ENCODE data around the gene AMZ2. TPM values are rescaled to one million over a fixed set of nuclear protein-coding genes. Genes with fewer than 3 reads are reported as not detected.
"Not testable (repeated sequence)": the region's sequence is repeated elsewhere in the genome, so short reads cannot be mapped to it uniquely, and the experiment has no call there.

AMZ2 gene
- total RNA-seq, 1 experiment from 2014 or later: 221 TPM

- in situ Hi-C loops (cut with HindIII; ENCODE audit: low pct_unique_long_range_greater_than_20kb, low sequenced_read_pairs); DNase-seq (ENCODE audit: low read depth, low spot score): not testable (repeated sequence)
Observed at GRCh38 chr17:68213428-68214411, 34.1 kb upstream of the AMZ2 start.

DNA sequence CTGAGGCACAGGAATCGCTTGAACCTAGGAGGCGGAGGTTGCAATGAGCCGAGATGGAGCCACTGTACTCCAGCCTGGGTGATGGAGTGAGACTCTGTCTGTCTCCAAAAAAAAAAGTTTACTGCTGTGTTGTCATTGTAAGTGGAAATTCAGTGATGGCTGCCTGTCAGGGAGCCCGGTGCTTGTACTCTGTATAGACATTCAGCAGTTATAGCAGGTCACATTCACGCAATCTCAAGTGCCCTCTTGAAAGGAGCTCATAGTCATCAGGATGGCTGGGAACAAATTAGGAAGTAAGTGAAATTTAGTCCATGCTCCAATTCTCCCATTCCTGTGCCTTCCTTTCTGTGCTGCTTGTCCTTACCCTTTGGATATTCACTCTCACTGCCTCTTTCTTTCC lies 32.4 kb upstream of the AMZ2 start:
- in situ Hi-C loops (cut with HindIII; ENCODE audit: low pct_unique_long_range_greater_than_20kb, low sequenced_read_pairs); DNase-seq (ENCODE audit: low read depth, low spot score): not testable (repeated sequence)

DNA sequence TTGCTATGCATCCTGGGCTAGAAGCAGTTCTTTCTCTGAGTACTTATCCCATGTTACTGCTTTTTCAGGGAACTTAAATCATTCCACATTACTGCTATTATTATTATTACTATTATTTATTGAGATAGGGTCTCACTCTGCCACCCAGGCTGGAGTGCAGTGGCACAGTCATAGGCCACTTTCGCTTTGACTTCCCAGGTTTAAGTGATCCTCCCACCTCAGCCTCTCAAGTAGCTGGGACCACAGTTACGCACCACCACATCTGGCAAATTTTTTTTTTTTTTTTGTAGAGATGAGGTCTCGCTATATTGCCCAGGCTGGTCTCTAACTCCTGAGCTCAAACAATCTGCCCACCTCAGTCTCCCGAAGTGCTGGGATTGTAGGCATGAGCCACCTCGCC lies 28.4 kb upstream of the AMZ2 start:
- in situ Hi-C loops (cut with HindIII; ENCODE audit: low pct_unique_long_range_greater_than_20kb, low sequenced_read_pairs); DNase-seq (ENCODE audit: low read depth, low spot score): not testable (repeated sequence)

- DNase-seq (ENCODE audit: low read depth, low spot score); in situ Hi-C loops (cut with HindIII; ENCODE audit: low pct_unique_long_range_greater_than_20kb, low sequenced_read_pairs): not testable (repeated sequence)
Observed at GRCh38 chr17:68220186-68220585, 27.7 kb upstream of the AMZ2 start.

DNA sequence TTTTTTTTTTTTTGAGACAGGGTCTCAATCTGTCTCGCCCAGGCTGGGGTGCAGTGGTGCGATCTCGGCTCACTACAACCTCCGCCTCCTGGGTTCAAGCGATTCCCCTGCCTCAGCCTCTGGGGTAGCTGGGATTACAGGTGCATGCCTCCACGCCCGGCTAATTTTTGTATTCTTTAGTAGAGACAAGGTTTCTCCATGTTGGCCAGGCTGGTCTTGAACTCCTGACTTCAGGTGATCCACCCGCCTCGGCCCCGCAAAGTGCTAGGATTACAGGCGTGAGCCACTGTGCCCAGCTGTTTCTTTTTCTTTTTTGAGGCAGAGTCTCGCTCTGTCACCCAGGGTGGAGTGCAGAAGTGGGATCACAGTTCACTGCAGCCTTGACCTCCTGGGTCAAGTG lies 27.1 kb upstream of the AMZ2 start:
- DNase-seq (ENCODE audit: low read depth, low spot score); in situ Hi-C loops (cut with HindIII; ENCODE audit: low pct_unique_long_range_greater_than_20kb, low sequenced_read_pairs): not testable (repeated sequence)

- in situ Hi-C loops (cut with HindIII; ENCODE audit: low pct_unique_long_range_greater_than_20kb, low sequenced_read_pairs): no loop called here
Observed at GRCh38 chr17:68221786-68222185, 26.1 kb upstream of the AMZ2 start.

GRCh38 chr17:68222606-68223005 lies 25.2 kb upstream of the AMZ2 start:
- in situ Hi-C loops (cut with HindIII; ENCODE audit: low pct_unique_long_range_greater_than_20kb, low sequenced_read_pairs): no loop called here

More at GRCh38 chr17:68221786-68222185, 26.1 kb upstream of the AMZ2 start:
- DNase-seq (ENCODE audit: low read depth, low spot score): no peak

GRCh38 chr17:68225055-68225454 lies 22.8 kb upstream of the AMZ2 start:
- in situ Hi-C loops (cut with HindIII; ENCODE audit: low pct_unique_long_range_greater_than_20kb, low sequenced_read_pairs); DNase-seq (ENCODE audit: low read depth, low spot score): not testable (repeated sequence)

More at GRCh38 chr17:68222606-68223005, 25.2 kb upstream of the AMZ2 start:
- no peak for DNase-seq (ENCODE audit: low read depth, low spot score)

DNA sequence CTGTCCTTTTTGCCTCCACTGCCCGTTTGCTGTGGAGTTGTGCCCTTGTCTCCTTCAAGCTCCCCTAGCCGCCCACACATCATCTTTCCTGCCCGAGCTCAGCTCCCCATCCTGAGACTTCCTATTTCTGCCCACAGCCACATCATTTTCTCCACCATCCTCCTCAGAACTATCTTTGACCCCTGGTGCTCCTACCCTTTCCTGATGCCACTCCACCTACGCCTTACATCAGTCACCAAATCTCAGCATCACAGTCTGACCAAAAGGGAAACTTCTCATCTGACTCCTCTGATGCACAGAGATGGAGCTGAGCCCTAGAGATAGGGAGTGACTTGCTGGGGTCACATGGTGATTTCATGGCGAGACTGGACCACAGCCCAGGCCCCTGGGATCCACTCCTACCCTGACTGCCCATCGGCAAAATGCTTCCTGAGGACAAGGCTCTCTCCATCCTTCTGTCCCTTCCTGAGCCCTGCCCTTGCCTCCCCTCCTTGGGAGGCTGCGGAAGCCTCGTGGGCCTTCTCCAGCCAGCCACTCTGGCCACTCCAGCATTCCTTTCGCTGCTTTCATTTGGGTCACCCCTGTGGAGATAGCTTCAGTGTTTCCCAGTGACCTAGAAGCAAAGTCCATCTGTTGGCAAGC lies 19.7 kb upstream of the AMZ2 start:
- in situ Hi-C loops (cut with HindIII; ENCODE audit: low pct_unique_long_range_greater_than_20kb, low sequenced_read_pairs); DNase-seq (ENCODE audit: low read depth, low spot score): not testable (repeated sequence)

- in situ Hi-C loops (cut with HindIII; ENCODE audit: low pct_unique_long_range_greater_than_20kb, low sequenced_read_pairs): no loop called here
- DNase-seq (ENCODE audit: low read depth, low spot score): no peak
Observed at GRCh38 chr17:68228817-68229570, 18.8 kb upstream of the AMZ2 start.

DNA sequence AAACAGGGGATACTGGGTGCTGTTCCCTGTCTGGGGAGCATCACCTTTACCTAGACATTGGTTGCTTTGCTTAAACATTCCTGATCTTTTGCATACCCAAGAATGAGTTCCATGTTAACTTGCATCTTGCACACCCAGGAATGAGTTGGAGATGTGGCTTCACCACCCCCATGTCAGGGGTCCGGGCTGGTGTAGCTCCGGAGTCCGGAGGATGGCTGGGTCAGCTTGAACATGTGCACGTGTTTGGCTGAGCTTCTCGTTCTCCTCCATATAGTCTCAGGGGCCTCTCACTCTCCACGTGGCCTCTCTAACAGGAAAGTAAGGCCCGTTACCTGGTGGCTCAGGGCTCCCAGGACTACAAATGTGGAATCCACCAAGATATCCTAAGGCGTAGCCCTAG lies 18.2 kb upstream of the AMZ2 start:
- DNase-seq (ENCODE audit: low read depth, low spot score): no peak
- in situ Hi-C loops (cut with HindIII; ENCODE audit: low pct_unique_long_range_greater_than_20kb, low sequenced_read_pairs): no loop called here

GRCh38 chr17:68231131-68231530 lies 16.7 kb upstream of the AMZ2 start:
- DNase-seq (ENCODE audit: low read depth, low spot score); in situ Hi-C loops (cut with HindIII; ENCODE audit: low pct_unique_long_range_greater_than_20kb, low sequenced_read_pairs): not testable (repeated sequence)

- no peak for DNase-seq (ENCODE audit: low read depth, low spot score)
- in situ Hi-C loops (cut with HindIII; ENCODE audit: low pct_unique_long_range_greater_than_20kb, low sequenced_read_pairs): no loop called here
Observed at GRCh38 chr17:68231541-68231940, 16.3 kb upstream of the AMZ2 start.

DNA sequence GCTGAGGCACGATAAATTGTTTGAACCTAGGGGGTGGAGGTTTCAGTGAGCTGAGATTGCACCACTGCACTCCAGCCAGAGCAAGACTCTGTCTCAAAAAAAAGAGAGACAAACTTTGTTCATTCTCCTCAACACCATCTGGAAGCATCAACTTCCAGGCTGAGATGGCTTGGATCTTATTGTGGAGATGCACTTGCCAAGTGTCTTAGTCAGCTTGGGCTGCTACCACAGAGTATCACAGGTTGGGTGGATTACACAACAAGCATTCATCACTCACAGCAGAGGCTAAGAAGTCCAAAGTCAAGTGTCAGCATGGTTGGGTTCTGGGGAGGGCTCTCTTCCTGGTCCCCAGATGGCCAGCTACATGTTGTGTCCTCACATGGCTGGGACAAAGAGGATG lies 15.1 kb upstream of the AMZ2 start:
- in situ Hi-C loops (cut with HindIII; ENCODE audit: low pct_unique_long_range_greater_than_20kb, low sequenced_read_pairs): not testable (repeated sequence)
- peak; percentile 57 for DNase-seq (ENCODE audit: low read depth, low spot score)

DNA sequence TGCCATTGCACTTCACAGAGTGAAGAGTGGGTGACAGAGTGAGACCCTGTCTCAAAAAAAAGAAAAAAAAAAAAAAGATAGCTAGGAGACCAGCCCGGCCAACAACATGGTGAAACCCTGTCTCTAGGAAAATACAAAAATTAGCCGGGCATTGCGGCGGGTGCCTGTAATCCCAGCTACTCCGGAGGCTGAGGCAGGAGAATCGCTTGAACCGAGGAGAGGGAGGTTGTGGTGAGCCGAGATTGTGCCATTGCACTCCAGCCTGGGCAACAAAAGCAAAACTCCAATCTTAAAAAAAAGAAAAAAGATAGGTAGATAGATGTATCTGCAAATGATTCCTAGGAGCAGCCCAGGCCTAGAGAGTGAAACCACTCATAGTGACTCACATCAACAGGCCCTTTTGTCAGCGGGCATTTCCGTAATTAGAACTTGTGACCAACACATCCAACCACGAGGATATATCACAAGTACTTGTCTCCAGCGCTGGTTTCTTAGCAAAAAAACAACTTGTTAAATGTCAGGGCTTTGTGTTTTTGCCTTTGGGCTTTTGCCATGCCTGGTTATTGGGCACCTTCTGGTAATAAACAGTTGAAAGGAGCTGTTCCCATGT lies 13.0 kb upstream of the AMZ2 start:
- in situ Hi-C loops (cut with HindIII; ENCODE audit: low pct_unique_long_range_greater_than_20kb, low sequenced_read_pairs): not testable (repeated sequence)
- peak; percentile 100 for DNase-seq (ENCODE audit: low read depth, low spot score)

- in situ Hi-C loops (cut with HindIII; ENCODE audit: low pct_unique_long_range_greater_than_20kb, low sequenced_read_pairs); DNase-seq (ENCODE audit: low read depth, low spot score): not testable (repeated sequence)
Observed at GRCh38 chr17:68235336-68235791, 12.5 kb upstream of the AMZ2 start.

GRCh38 chr17:68237369-68238163 lies 10.3 kb upstream of the AMZ2 start:
- DNase-seq (ENCODE audit: low read depth, low spot score); in situ Hi-C loops (cut with HindIII; ENCODE audit: low pct_unique_long_range_greater_than_20kb, low sequenced_read_pairs): not testable (repeated sequence)

Data from SK-MEL-5 (cell line).